ENCODE data around the gene PTPRJ.

- TF ChIP-seq CTCF (IDR thresholded peaks at IDR 0.05; ENCODE audit: poor library complexity, severe bottlenecking) (no peak), EZH2 (IDR thresholded peaks at IDR 0.05; ENCODE audit: borderline replicate concordance, insufficient read depth, low read length, poor library complexity, severe bottlenecking) (no peak), POLR2AphosphoS5 (IDR thresholded peaks at IDR 0.05) (no peak)
Observed at GRCh38 chr11:48011102-48011797, 30.9 kb downstream of the PTPRJ start.
